Measurements from ENCODE around the gene NPC1. TPM values are rescaled to one million over a fixed set of nuclear protein-coding genes. Genes with fewer than 3 reads are reported as not detected.

Gene NPC1
- total and polyA plus RNA-seq, 2 of the 8 experiments (the other 6 are each of a cell fraction or from before 2014, with no cell fraction given), result 34.1 to 39.5 TPM

DNA sequence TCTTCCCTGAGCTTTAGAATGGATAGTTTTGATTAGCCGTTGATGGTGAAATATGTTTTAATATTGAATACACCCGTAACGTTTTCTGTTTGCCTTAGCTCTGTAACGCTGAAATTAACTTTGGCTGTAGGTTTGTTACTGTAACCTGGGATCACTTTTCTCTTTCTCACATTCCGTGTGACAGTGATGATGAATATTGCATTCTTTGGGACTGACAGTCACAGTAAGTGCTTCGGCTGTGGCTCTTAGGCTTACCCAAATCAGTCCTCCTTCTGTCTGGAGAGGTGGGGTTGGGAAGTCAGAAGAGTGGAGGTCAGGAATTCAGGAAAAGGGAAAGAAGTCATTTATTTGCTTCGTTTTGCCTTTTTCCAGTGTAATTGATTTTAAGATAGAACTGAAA, 65.0 kb downstream of the NPC1 start:
- 89% methylated on average over 7 of the region's 7 CpGs; no CpG with 5 or more reads in 1 of the 2 experiments for WGBS, 2 experiments (ENCODE audit: extremely low coverage in 1 of 2, insufficient coverage in 1 of 2, insufficient read length in 1 of 2, insufficient replicate concordance in 2 of 2, low coverage in 1 of 2, low lambda C conversion rate in 2 of 2, missing lambda C conversion rate in 1 of 2)
- no peak for FAIRE-seq

More for the DNA sequence above, 65.0 kb downstream of the NPC1 start:
- Histone ChIP-seq H3K4me1 (replicated peaks in 1 of 4; ENCODE audit: control insufficient read depth in 3 of 4, insufficient read depth in 4 of 4, low read length in 3 of 4) (no peaks in the 10 kb centered on the region), H3K27me3 (replicated peaks in 1 of 4; ENCODE audit: control insufficient read depth in 3 of 4, extremely low read depth in 1 of 4, insufficient read depth in 3 of 4, low read length in 3 of 4) (no peaks in the 10 kb centered on the region), H3K56ac (replicated peaks; ENCODE audit: insufficient read length, low read depth, low read length) (no peak overlapping the region), H2BK120ac (replicated peaks; ENCODE audit: low read depth, low read length) (no peak overlapping the region), H3K9ac (replicated peaks in 1 of 4; ENCODE audit: extremely low read depth in 1 of 4, low read depth in 3 of 4, low read length in 3 of 4) (no peak overlapping the region), H3K27ac (ENCODE audit: low read depth, low read length) (no peak overlapping the region), H3K36me3 (ENCODE audit: control insufficient read depth in 2 of 4, insufficient read depth in 4 of 4, low read length in 3 of 4) (peaks cover 8 to 42% (median 30%) of the 10 kb centered on the region in 4 experiments), H3K14ac (ENCODE audit: insufficient read length) (no peak overlapping the region), H2BK15ac (ENCODE audit: low read length) (no peak overlapping the region), H2BK20ac (ENCODE audit: low read length) (no peak overlapping the region), H4K91ac (replicated peaks; ENCODE audit: insufficient read length, low read length) (no peak overlapping the region), H3K18ac (ENCODE audit: extremely low read depth, low read length) (no peak overlapping the region), H3K79me2 (ENCODE audit: control insufficient read depth in 1 of 2, insufficient read depth in 2 of 2, low read length in 2 of 2) (no peaks in the 10 kb centered on the region), H3K4ac (replicated peaks; ENCODE audit: insufficient read length, low read depth, low read length) (no peak overlapping the region), H4K5ac (ENCODE audit: insufficient read length, low read depth, low read length) (no peak overlapping the region), H3K79me1 (ENCODE audit: low read depth, low read length) (no peaks in the 10 kb centered on the region), H3K4me2 (ENCODE audit: insufficient read depth in 1 of 2, low read depth in 2 of 2, low read length in 2 of 2) (no peak overlapping the region), H2BK12ac (ENCODE audit: low read depth, low read length) (no peak overlapping the region), H4K20me1 (replicated peaks in 1 of 2; ENCODE audit: control insufficient read depth in 1 of 2, insufficient read depth in 2 of 2, low read length in 2 of 2) (peaks cover 0 to 3% of the 10 kb centered on the region in 2 experiments), H2AFZ (ENCODE audit: low read length) (no peak overlapping the region), H3K23me2 (ENCODE audit: low read depth, low read length) (no peaks in the 10 kb centered on the region), H2AK5ac (ENCODE audit: low read depth, low read length) (no peak overlapping the region), H2BK5ac (ENCODE audit: low read depth, low read length) (no peak overlapping the region), H3K9me3 (ENCODE audit: insufficient read depth in 2 of 2, low read depth in 1 of 2, low read length in 1 of 2) (no peaks in the 10 kb centered on the region), H4K8ac (ENCODE audit: extremely low read depth, insufficient read depth, low read length) (no peak overlapping the region), H3K23ac (ENCODE audit: insufficient read length) (no peak overlapping the region), H3K4me3 (ENCODE audit: extremely low read depth in 1 of 4, insufficient read depth in 2 of 4, low read depth in 3 of 4, low read length in 4 of 4) (no peak overlapping the region)
- no peak for DNase-seq (ENCODE audit: low read depth in 1 of 2, low spot score in 2 of 2)
- ChIA-PET POLR2A (ENCODE audit: partially characterized antibody) (no interaction called here), CTCF (ENCODE audit: partially characterized antibody) (interaction anchor here (1.9 kb wide), 1 partner anchor 22 kb away, joined by 5 read pairs; no protein-coding TSS in a partner anchor)

All from H1 (cell line).